H9 (cell line): ENCODE data around the gene ZNF823. TPM values are rescaled to one million over a fixed set of nuclear protein-coding genes. Genes with fewer than 3 reads are reported as not detected.

Experiments
- DNase-seq: peaks from one replicate; pipeline ENCODE4 v3.0.0-alpha.2; 2017
- H2AFZ ChIP-seq: one replicate; pipeline ENCODE4 v1.6.1; 2013; ENCODE audit warnings: mild to moderate bottlenecking, low read length, control low read depth, moderate library complexity
- H2AK5ac ChIP-seq: 2 replicates; pipeline ENCODE4 v1.6.1; 2013; ENCODE audit warnings: low read length, control low read depth, mixed read lengths; ENCODE audit not compliant: insufficient read length
- H2BK120ac ChIP-seq: one replicate; pipeline ENCODE4 v1.6.1; 2013; ENCODE audit warnings: low read depth, mild to moderate bottlenecking, low read length, control low read depth, inconsistent platforms; ENCODE audit not compliant: poor library complexity, severe bottlenecking
- H2BK12ac ChIP-seq: 2 replicates; pipeline ENCODE4 v1.6.1; 2013; ENCODE audit warnings: low read length, control low read depth, mixed read lengths, low read depth; ENCODE audit not compliant: insufficient read length
- H2BK15ac ChIP-seq: 2 replicates; pipeline ENCODE4 v1.6.1; 2013; ENCODE audit warnings: low read depth, low read length, control low read depth
- H2BK20ac ChIP-seq: one replicate; pipeline ENCODE4 v1.6.1; 2013; ENCODE audit warnings: low read depth, mild to moderate bottlenecking, low read length, control low read depth, inconsistent platforms; ENCODE audit not compliant: poor library complexity, severe bottlenecking
- H2BK5ac ChIP-seq: 2 replicates; pipeline ENCODE4 v1.6.1; 2013; ENCODE audit warnings: low read length, control low read depth, mixed read lengths; ENCODE audit not compliant: insufficient read length
- H3K14ac ChIP-seq: 2 replicates; pipeline ENCODE4 v1.6.1; 2013; ENCODE audit warnings: low read length, control low read depth; ENCODE audit not compliant: insufficient read depth
- H3K18ac ChIP-seq: 2 replicates; pipeline ENCODE4 v1.6.1; 2013; ENCODE audit warnings: low read depth, mild to moderate bottlenecking, mixed read lengths, low read length, control low read depth; ENCODE audit not compliant: insufficient read length
- H3K23ac ChIP-seq: 2 replicates; pipeline ENCODE4 v1.6.1; 2013; ENCODE audit warnings: low read length, control low read depth, mixed read lengths, low read depth; ENCODE audit not compliant: insufficient read length
- H3K23me2 ChIP-seq: 2 replicates; pipeline ENCODE4 v1.6.1; 2013; ENCODE audit warnings: low read depth, mild to moderate bottlenecking, mixed read lengths, low read length, control low read depth; ENCODE audit not compliant: insufficient read length, poor library complexity, severe bottlenecking
- H3K27ac ChIP-seq: 2 replicates; pipeline ENCODE4 v1.5.1; 2013; ENCODE audit warnings: low read length, control low read depth, mixed read lengths, low read depth; ENCODE audit not compliant: insufficient read length
- H3K27me3 ChIP-seq: 2 replicates; pipeline ENCODE4 v1.6.1; 2013; ENCODE audit warnings: low read length, control low read depth, inconsistent platforms; ENCODE audit not compliant: insufficient read depth
- H3K4ac ChIP-seq: 2 replicates; pipeline ENCODE4 v1.6.1; 2013; ENCODE audit warnings: low read depth, mild to moderate bottlenecking, control low read depth, inconsistent platforms, low read length, moderate library complexity
- H3K4me1 ChIP-seq: 2 replicates; pipeline ENCODE4 v1.6.1; 2013; ENCODE audit warnings: low read length, control low read depth, inconsistent platforms; ENCODE audit not compliant: insufficient read depth
- H3K4me2 ChIP-seq: 2 replicates; pipeline ENCODE4 v1.6.1; 2013; ENCODE audit warnings: low read length, control low read depth, mixed read lengths; ENCODE audit not compliant: insufficient read length, insufficient read depth
- H3K56ac ChIP-seq: 2 replicates; pipeline ENCODE4 v1.6.1; 2013; ENCODE audit warnings: low read depth, mild to moderate bottlenecking, mixed read lengths, low read length, control low read depth; ENCODE audit not compliant: insufficient read length
- H3K79me1 ChIP-seq: 2 replicates; pipeline ENCODE4 v1.6.1; 2013; ENCODE audit warnings: low read depth, mild to moderate bottlenecking, moderate library complexity, low read length, control low read depth, inconsistent platforms; ENCODE audit not compliant: insufficient read depth, poor library complexity, severe bottlenecking
- H3K79me2 ChIP-seq: 2 replicates; pipeline ENCODE4 v1.6.1; 2013; ENCODE audit warnings: low read length, control low read depth, inconsistent platforms; ENCODE audit not compliant: insufficient read depth
- H3K9ac ChIP-seq: 2 replicates; pipeline ENCODE4 v1.6.1; 2013; ENCODE audit warnings: low read length, control low read depth, mixed read lengths; ENCODE audit not compliant: insufficient read length; ENCODE audit errors: extremely low read depth
- H3K9me3 ChIP-seq: one replicate; pipeline ENCODE4 v1.6.1; 2013; ENCODE audit warnings: low read depth, low read length, inconsistent platforms; ENCODE audit not compliant: control insufficient read depth
- H3T11ph ChIP-seq: one replicate; pipeline ENCODE4 v1.6.1; 2013; ENCODE audit warnings: mild to moderate bottlenecking, low read length, control low read depth, inconsistent platforms
- H4K20me1 ChIP-seq: one replicate; pipeline ENCODE4 v1.6.1; 2013; ENCODE audit not compliant: control insufficient read depth, insufficient read length, insufficient read depth
- H4K5ac ChIP-seq: 2 replicates; pipeline ENCODE4 v1.6.1; 2013; ENCODE audit warnings: low read depth, mild to moderate bottlenecking, mixed read lengths, low read length, control low read depth; ENCODE audit not compliant: insufficient read length
- H4K8ac ChIP-seq: replicated peaks from 2 replicates; pipeline ENCODE4 v1.6.1; 2013; ENCODE audit warnings: low read length, control low read depth, mixed read lengths, low read depth; ENCODE audit not compliant: insufficient read length
- H4K91ac ChIP-seq: 2 replicates; pipeline ENCODE4 v1.6.1; 2013; ENCODE audit warnings: low read depth, mild to moderate bottlenecking, moderate library complexity, mixed read lengths, low read length, control low read depth; ENCODE audit not compliant: insufficient read length
- H3K27ac Mint-ChIP-seq, 3 experiments: 2 replicates in 2 of 3; 3 replicates in 1 of 3; pipeline ENCODE4 v1.8.0; 2020 to 2021; ENCODE audit warnings: mixed read lengths in 3 of 3, mild to moderate bottlenecking in 1 of 3, moderate library complexity in 1 of 3
- H3K27me3 Mint-ChIP-seq: 2 replicates; pipeline ENCODE4 v1.8.0; 2021; ENCODE audit warnings: low read depth, mild to moderate bottlenecking, moderate library complexity, mixed read lengths
- H3K36me3 Mint-ChIP-seq, 3 experiments: 2 replicates in 2 of 3; 3 replicates in 1 of 3; pipeline ENCODE4 v1.8.0; 2020 to 2021; ENCODE audit warnings: low read depth in 3 of 3, mixed read lengths in 3 of 3; ENCODE audit not compliant: insufficient read depth in 1 of 3
- H3K4me1 Mint-ChIP-seq, 2 experiments: 2 replicates each; pipeline ENCODE4 v1.8.0; 2020; ENCODE audit warnings: mixed read lengths in 2 of 2
- H3K4me3 Mint-ChIP-seq, 2 experiments: 2 replicates in 1 of 2; 3 replicates in 1 of 2; pipeline ENCODE4 v1.8.0; 2020 to 2021; ENCODE audit warnings: mild to moderate bottlenecking in 2 of 2, mixed read lengths in 2 of 2, moderate library complexity in 1 of 2
- H3K9me3 Mint-ChIP-seq, 2 experiments: 2 replicates in 1 of 2; 3 replicates in 1 of 2; pipeline ENCODE4 v1.8.0; 2020; ENCODE audit warnings: mild to moderate bottlenecking in 2 of 2, mixed read lengths in 2 of 2, moderate library complexity in 1 of 2
- WGBS: extraction: QIAGEN DNeasy Blood & Tissue Kit; methylation state at CpG from one replicate; pipeline ENCODE4 v1.1.7; 2013; ENCODE audit warnings: missing lambda C conversion rate, low lambda C conversion rate, mixed read lengths; ENCODE audit not compliant: insufficient read length; ENCODE audit errors: extremely low coverage; 5-methylcytosine and 5-hydroxymethylcytosine counted together
- total RNA-seq: library from RNA; stranded (reverse); gene quantifications from 2 replicates; pipeline ENCODE4 v1.2.1, GENCODE V29; 2021
- TF ChIP-seq, protein P1 (sequence below): fragments of 200-600 bp; sonication (generic); conservative IDR thresholded peaks from 3 replicates; pipeline ENCODE4 v1.8.0; 2021; ENCODE audit warnings: antibody characterized with exemption, mild to moderate bottlenecking

Gene ZNF823
- total RNA-seq, 1 experiment from 2014 or later: 2.5 TPM

DNA sequence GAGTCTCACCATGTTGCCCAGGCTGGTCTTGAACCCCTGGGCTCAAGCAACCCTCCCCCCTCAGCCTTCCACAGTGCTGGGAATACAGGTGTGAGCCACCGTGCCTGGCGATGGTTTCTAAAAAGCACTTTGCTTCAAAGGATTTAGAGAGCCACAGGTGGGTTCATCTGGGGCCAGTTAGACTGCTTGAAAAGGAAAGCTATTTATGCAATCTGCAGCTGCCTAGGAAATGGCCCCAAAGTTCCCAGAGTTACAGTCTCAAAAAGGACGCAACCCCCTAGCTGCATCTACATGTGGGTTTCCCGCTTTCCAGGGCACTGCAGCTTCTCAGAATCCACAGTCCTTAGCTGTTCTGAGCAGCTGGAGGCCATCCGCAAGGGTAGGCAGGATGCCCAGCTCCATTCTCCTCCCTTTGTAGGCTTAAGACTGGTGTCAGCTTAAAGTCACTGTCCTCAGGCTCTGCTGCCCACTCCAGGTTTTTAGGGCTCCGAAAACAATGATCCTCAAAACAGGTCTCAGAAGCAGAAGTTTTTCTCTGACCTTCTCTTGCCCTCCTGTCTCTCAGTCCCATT is 41.4 kb downstream of the ZNF823 start:
- Histone ChIP-seq H2BK12ac (no peak overlapping the region), H2BK20ac (no peak overlapping the region), H3K4ac (no peak overlapping the region), H4K91ac (no peak overlapping the region), H3K56ac (no peak overlapping the region), H3K4me1 (no peaks in the 10 kb centered on the region), H4K5ac (no peak overlapping the region), H3K9me3 (no peaks in the 10 kb centered on the region), H3K23me2 (no peaks in the 10 kb centered on the region), H2AK5ac (no peak overlapping the region), H2AFZ (no peak overlapping the region), H3K9ac (no peak overlapping the region), H3K18ac (no peak overlapping the region), H3K4me2 (no peak overlapping the region), H2BK15ac (no peak overlapping the region), H2BK120ac (no peak overlapping the region), H3T11ph (no peak overlapping the region), H3K23ac (no peak overlapping the region), H3K14ac (no peak overlapping the region), H4K20me1 (no peaks in the 10 kb centered on the region), H4K8ac (no peak overlapping the region), H2BK5ac (no peak overlapping the region), H3K27me3 (no peaks in the 10 kb centered on the region), H3K79me2 (no peaks in the 10 kb centered on the region), H3K79me1 (no peaks in the 10 kb centered on the region), H3K27ac (no peak overlapping the region)
- no peak for DNase-seq
- WGBS: no CpG with 5 or more reads among the region's 6 CpGs
- TF ChIP-seq, protein P1, sequence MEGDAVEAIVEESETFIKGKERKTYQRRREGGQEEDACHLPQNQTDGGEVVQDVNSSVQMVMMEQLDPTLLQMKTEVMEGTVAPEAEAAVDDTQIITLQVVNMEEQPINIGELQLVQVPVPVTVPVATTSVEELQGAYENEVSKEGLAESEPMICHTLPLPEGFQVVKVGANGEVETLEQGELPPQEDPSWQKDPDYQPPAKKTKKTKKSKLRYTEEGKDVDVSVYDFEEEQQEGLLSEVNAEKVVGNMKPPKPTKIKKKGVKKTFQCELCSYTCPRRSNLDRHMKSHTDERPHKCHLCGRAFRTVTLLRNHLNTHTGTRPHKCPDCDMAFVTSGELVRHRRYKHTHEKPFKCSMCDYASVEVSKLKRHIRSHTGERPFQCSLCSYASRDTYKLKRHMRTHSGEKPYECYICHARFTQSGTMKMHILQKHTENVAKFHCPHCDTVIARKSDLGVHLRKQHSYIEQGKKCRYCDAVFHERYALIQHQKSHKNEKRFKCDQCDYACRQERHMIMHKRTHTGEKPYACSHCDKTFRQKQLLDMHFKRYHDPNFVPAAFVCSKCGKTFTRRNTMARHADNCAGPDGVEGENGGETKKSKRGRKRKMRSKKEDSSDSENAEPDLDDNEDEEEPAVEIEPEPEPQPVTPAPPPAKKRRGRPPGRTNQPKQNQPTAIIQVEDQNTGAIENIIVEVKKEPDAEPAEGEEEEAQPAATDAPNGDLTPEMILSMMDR: no peak
- Mint-ChIP-seq H3K27ac (no peak overlapping the region), H3K4me3 (no peak overlapping the region), H3K9me3 (peaks cover 5 to 9% of the 10 kb centered on the region in 2 experiments), H3K27me3 (peaks cover 74% of the 10 kb centered on the region), H3K4me1 (peaks cover 15 to 16% of the 10 kb centered on the region in 2 experiments), H3K36me3 (peaks cover 0 to 2% (median 0%) of the 10 kb centered on the region in 3 experiments; a peak in 1 of 7 replicates)
